ENCODE results near the gene MST1.

MST1 gene

DNA sequence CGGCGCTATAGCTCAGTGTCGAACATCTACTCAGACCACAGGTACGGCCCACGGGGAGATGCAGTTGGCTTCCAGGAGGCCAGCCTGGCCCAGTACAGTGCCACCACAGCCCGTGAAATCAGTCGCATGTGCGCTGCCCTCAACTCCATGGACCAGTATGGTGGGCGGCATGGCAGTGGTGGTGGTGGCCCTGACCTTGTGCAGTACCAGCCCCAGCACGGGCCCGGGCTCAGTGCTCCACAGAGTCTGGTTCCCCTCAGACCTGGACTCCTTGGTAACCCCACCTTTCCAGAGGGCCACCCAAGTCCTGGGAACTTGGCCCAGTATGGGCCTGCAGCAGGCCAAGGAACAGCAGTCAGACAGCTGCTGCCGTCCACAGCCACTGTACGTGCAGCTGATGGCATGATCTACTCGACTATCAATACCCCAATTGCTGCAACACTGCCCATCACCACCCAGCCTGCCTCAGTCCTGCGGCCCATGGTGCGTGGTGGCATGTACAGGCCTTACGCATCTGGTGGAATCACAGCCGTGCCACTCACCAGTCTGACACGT, 33.5 kb downstream of the MST1 start:
- DNase-seq (ENCODE audit: low read depth), result no peak
- no peak for TF ChIP-seq CTCF (conservative IDR thresholded peaks at IDR 0.05; ENCODE audit: low read length)
- no peak overlapping the region for H3K4me3 ChIP-seq (ENCODE audit: low read length)

DNA sequence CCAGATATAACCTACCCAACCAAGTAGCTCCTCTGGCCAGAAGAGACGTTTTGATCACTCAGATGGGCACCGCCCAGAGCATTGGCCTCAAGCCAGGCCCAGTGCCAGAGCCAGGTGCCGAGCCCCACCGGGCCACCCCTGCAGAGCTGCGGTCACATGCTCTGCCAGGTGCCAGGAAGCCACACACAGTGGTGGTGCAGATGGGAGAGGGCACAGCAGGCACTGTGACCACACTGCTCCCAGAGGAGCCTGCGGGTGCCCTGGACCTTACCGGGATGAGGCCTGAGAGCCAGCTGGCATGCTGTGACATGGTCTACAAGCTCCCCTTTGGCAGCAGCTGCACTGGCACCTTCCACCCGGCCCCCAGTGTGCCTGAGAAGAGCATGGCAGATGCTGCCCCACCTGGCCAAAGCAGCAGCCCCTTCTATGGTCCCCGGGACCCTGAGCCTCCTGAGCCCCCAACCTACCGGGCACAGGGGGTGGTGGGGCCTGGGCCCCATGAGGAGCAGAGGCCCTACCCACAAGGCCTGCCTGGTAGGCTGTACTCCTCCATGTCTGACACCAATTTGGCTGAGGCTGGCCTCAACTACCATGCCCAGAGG, 34.2 kb downstream of the MST1 start:
- no peak for DNase-seq (ENCODE audit: low read depth)
- TF ChIP-seq CTCF (conservative IDR thresholded peaks at IDR 0.05; ENCODE audit: low read length), result no peak
- no peak overlapping the region for H3K4me3 ChIP-seq (ENCODE audit: low read length)

DNA sequence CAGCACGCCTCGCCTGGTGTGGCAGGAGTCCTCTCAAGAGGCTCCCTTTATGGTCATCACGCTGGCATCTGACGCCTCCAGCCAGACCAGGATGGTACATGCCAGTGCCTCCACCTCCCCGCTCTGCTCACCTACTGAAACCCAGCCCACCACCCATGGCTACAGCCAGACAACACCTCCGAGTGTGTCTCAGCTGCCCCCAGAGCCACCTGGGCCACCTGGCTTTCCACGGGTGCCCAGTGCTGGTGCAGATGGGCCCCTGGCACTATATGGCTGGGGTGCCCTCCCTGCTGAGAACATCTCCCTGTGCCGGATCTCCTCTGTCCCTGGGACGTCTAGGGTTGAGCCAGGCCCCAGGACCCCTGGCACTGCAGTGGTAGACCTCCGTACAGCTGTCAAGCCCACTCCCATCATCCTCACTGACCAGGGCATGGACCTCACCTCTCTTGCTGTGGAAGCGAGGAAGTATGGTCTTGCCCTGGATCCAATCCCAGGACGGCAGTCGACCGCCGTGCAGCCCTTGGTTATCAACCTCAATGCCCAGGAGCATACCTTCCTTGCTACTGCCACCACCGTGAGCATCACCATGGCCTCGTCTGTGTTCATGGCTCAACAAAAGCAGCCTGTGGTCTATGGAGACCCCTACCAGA, 35.0 kb downstream of the MST1 start:
- no peak for TF ChIP-seq CTCF (conservative IDR thresholded peaks at IDR 0.05; ENCODE audit: low read length)
- DNase-seq (ENCODE audit: low read depth), result no peak
- no peak overlapping the region for H3K4me3 ChIP-seq (ENCODE audit: low read length)

- no peak overlapping the region for H3K4me3 ChIP-seq (ENCODE audit: low read length)
- TF ChIP-seq CTCF (conservative IDR thresholded peaks at IDR 0.05; ENCODE audit: low read length), result no peak
Measured at GRCh38 chr3:49653621-49654020, 35.7 kb downstream of the MST1 start.

GRCh38 chr3:49652903-49653415, 36.3 kb downstream of the MST1 start:
- DNase-seq (ENCODE audit: low read depth), result no peak
- no peak for TF ChIP-seq CTCF (conservative IDR thresholded peaks at IDR 0.05; ENCODE audit: low read length)
- no peak overlapping the region for H3K4me3 ChIP-seq (ENCODE audit: low read length)

More at GRCh38 chr3:49653621-49654020, 35.7 kb downstream of the MST1 start:
- no peak for DNase-seq (ENCODE audit: low read depth)

DNA sequence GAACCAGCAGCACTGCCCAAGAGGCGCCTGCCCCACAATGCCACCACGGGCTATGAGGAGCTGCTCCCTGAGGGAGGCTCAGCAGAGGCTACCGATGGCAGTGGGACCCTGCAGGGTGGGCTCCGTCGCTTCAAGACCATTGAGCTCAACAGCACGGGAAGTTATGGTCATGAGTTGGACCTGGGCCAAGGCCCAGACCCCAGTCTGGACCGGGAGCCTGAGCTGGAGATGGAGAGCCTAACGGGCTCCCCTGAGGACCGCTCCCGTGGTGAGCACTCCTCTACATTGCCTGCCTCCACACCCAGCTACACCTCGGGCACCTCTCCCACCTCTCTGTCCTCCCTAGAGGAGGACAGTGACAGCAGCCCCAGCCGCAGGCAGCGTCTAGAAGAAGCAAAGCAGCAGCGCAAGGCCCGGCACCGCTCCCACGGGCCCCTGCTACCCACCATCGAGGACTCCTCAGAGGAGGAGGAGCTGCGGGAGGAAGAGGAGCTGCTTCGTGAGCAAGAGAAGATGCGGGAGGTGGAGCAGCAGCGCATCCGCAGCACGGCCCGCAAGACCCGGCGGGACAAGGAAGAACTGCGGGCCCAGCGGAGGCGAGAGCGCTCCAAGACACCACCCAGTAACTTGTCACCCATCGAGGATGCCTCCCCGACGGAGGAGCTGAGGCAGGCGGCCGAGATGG, 36.9 kb downstream of the MST1 start:
- no peak for TF ChIP-seq CTCF (conservative IDR thresholded peaks at IDR 0.05; ENCODE audit: low read length)
- H3K4me3 ChIP-seq (ENCODE audit: low read length), result no peak overlapping the region
- no peak for DNase-seq (ENCODE audit: low read depth)

All from AG10803 (cell line).